Psoas muscle (tissue), 8 donors: ENCODE measurements around the gene TMEM131L. TPM values are rescaled to one million over a fixed set of nuclear protein-coding genes. Genes with fewer than 3 reads are reported as not detected.

Source experiments
- ATAC-seq, 4 donors: fragments of 200-7000 bp; cut with Tn5 transposase; one replicate each; pipeline ENCODE4 v1.9.1; 2020; ENCODE audit warnings: moderate library complexity in 3 of 4, mild to moderate bottlenecking in 2 of 4
- DNase-seq, 2 donors: peaks; one replicate each; pipeline ENCODE4 v3.0.0-alpha.2; 2020
- H3K27ac ChIP-seq: fragments of 200-600 bp; one replicate; pipeline ENCODE4 v1.8.0; 2022
- H3K27me3 ChIP-seq, 3 donors: fragments of 200-600 bp in 1 of 3; one replicate each; pipeline versions ENCODE4 v1.6.1 to v1.8.0; 2013 to 2022; ENCODE audit warnings: low read length in 2 of 3, mild to moderate bottlenecking in 2 of 3, moderate library complexity in 1 of 3; ENCODE audit not compliant: insufficient read depth in 3 of 3
- H3K36me3 ChIP-seq, 2 donors: fragments of 200-600 bp in 1 of 2; one replicate each; pipeline versions ENCODE4 v1.6.1 to v1.8.0; 2013 to 2022; ENCODE audit warnings: low read depth in 1 of 2, mild to moderate bottlenecking in 1 of 2, moderate library complexity in 1 of 2; ENCODE audit not compliant: insufficient read depth in 1 of 2
- H3K4me1 ChIP-seq: fragments of 200-600 bp; one replicate; pipeline ENCODE4 v1.8.0; 2022
- H3K4me3 ChIP-seq: fragments of 200-600 bp; one replicate; pipeline ENCODE4 v1.8.0; 2022; ENCODE audit warnings: mild to moderate bottlenecking
- H3K9me3 ChIP-seq: fragments of 200-600 bp; one replicate; pipeline ENCODE4 v1.8.0; 2022
- WGBS, 3 donors: extraction: QIAGEN DNeasy Blood & Tissue Kit; methylation state at CpG; one replicate each; pipeline versions ENCODE4 v1.1.6 to v1.1.7; 2013; 5-methylcytosine and 5-hydroxymethylcytosine counted together
- intact Hi-C, 2 donors: fragments of 100-400 bp; cut with DNase I; formaldehyde crosslinking; loops; one replicate each; pipeline versions ENCODE4 v1.11.0 to v1.14.2; 2022
- polyA plus RNA-seq, 3 donors: library from polyadenylated mRNA; stranded (reverse); fragments of 200-250 nt; gene quantifications; one replicate each; pipeline ENCODE4 v1.2.3, GENCODE V29; 2013
- total RNA-seq, 4 donors: library from RNA; stranded (reverse); fragmentation: NEBNext Ultra II Directional in 2 of 4; extraction: Animal tissue kit (Norgen Biotek cat#: 25700) in 2 of 4; gene quantifications; one replicate each; pipeline versions ENCODE4 v1.2.1 to v1.2.4, GENCODE V29; 2021 to 2023
- TF ChIP-seq, protein P1 (sequence below): fragments of 200-600 bp; IDR thresholded peaks from one replicate; pipeline ENCODE4 v1.8.0; 2022; ENCODE audit warnings: antibody characterized with exemption
- donor health status: healthy with polysubstance abuse.
- donor health status: DM: no; HTN: no; CAD: no; lungs with moderate emphysema.
- donor health status: Bipolar disorder and iron deficiency.
- donor health status: healthy.
- donor health status: DM: yes; HTN: yes; CAD: no.
- donor health status: DM: no; HTN: no; CAD: no.
- donor health status: DM: no; HTN: no; CAD: no.
- donor health status: DM: yes; HTN: yes; CAD: no.

Gene TMEM131L
- total and polyA plus RNA-seq, 7 donors = 2.1 to 21.2 (median 6.9) TPM

GRCh38 chr4:153480704-153481103 is 14.5 kb downstream of the TMEM131L start:
- no peak overlapping the region for H3K4me3 ChIP-seq
- intact Hi-C loops = no loop called here
- TF ChIP-seq, protein P1, sequence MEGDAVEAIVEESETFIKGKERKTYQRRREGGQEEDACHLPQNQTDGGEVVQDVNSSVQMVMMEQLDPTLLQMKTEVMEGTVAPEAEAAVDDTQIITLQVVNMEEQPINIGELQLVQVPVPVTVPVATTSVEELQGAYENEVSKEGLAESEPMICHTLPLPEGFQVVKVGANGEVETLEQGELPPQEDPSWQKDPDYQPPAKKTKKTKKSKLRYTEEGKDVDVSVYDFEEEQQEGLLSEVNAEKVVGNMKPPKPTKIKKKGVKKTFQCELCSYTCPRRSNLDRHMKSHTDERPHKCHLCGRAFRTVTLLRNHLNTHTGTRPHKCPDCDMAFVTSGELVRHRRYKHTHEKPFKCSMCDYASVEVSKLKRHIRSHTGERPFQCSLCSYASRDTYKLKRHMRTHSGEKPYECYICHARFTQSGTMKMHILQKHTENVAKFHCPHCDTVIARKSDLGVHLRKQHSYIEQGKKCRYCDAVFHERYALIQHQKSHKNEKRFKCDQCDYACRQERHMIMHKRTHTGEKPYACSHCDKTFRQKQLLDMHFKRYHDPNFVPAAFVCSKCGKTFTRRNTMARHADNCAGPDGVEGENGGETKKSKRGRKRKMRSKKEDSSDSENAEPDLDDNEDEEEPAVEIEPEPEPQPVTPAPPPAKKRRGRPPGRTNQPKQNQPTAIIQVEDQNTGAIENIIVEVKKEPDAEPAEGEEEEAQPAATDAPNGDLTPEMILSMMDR = no peak
- H3K9me3 ChIP-seq = no peaks in the 10 kb centered on the region
- 85 to 91% (median 91%) methylated on average over 5 of the region's 5 CpGs for WGBS, 3 donors
- DNase-seq (no peak), ATAC-seq (no peak)
- peaks cover 0 to 11% of the 10 kb centered on the region in 2 donors for H3K36me3 ChIP-seq
- H3K27ac ChIP-seq = peak overlapping the region; percentile 82
- no peaks in the 10 kb centered on the region for H3K27me3 ChIP-seq
- H3K4me1 ChIP-seq = peaks cover 64% of the 10 kb centered on the region

DNA sequence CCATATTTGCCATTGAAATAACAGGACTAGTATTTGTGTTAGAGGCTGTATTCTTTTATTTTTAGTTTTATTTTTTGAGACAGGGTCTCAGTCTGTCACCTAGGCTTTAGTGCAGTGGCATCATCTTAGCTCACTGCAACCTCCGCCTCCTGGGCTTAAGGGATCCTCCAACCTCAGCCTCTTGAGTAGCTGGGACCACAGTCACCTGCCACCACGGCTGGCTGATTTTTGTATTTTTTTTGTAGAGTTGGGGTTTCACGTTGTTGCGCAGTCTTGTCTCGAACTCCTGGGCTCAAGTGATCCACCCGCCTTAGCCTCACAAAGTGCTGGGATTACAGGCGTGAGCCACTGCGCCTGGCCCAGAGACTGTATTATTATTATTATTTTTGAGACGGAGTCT is 15.3 kb downstream of the TMEM131L start:
- intact Hi-C loops = no loop called here
- TF ChIP-seq, protein P1 = no peak
- 94 to 99% (median 97%) methylated on average over 9 of the region's 9 CpGs for WGBS, 3 donors
- Histone ChIP-seq H3K9me3 (no peaks in the 10 kb centered on the region), H3K36me3 (peaks cover 0 to 5% of the 10 kb centered on the region in 2 donors), H3K27ac (peak overlapping the region; percentile 82), H3K4me1 (peaks cover 72% of the 10 kb centered on the region), H3K27me3 (no peaks in the 10 kb centered on the region), H3K4me3 (no peak overlapping the region)
- DNase-seq = no peak
- ATAC-seq = no peak

GRCh38 chr4:153483432-153484418 is 17.6 kb downstream of the TMEM131L start:
- intact Hi-C loops = no loop called here
- no peak for DNase-seq
- H3K4me1 ChIP-seq = peaks cover 78% of the 10 kb centered on the region
- H3K9me3 ChIP-seq = no peaks in the 10 kb centered on the region
- TF ChIP-seq, protein P1 = no peak
- H3K27ac ChIP-seq = peak overlapping the region; percentile 80
- H3K27me3 ChIP-seq = no peaks in the 10 kb centered on the region
- no peak for ATAC-seq
- peak overlapping the region; percentile 50 for H3K4me3 ChIP-seq
- peaks cover 0 to 5% of the 10 kb centered on the region in 2 donors for H3K36me3 ChIP-seq
- WGBS, 3 donors = 28 to 45% (median 31%) methylated on average over 10 of the region's 10 CpGs

GRCh38 chr4:153485359-153485758 is 19.2 kb downstream of the TMEM131L start:
- no peaks in the 10 kb centered on the region for H3K9me3 ChIP-seq
- H3K36me3 ChIP-seq = peaks cover 0 to 5% of the 10 kb centered on the region in 2 donors
- ATAC-seq = no peak
- 82 to 93% (median 89%) methylated on average over 2 of the region's 2 CpGs for WGBS, 3 donors
- H3K27me3 ChIP-seq = no peaks in the 10 kb centered on the region
- intact Hi-C loops = loop anchor here in 1 of 2 donors (5.0 kb wide), 1 partner anchor 82 kb away; no protein-coding TSS in a partner anchor
- TF ChIP-seq, protein P1 = no peak
- peaks cover 79% of the 10 kb centered on the region for H3K4me1 ChIP-seq
- peak overlapping the region; percentile 87 for H3K27ac ChIP-seq
- DNase-seq = no peak
- no peak overlapping the region for H3K4me3 ChIP-seq
